Measurements from ENCODE around the gene ST8SIA1.

Gene ST8SIA1

DNA sequence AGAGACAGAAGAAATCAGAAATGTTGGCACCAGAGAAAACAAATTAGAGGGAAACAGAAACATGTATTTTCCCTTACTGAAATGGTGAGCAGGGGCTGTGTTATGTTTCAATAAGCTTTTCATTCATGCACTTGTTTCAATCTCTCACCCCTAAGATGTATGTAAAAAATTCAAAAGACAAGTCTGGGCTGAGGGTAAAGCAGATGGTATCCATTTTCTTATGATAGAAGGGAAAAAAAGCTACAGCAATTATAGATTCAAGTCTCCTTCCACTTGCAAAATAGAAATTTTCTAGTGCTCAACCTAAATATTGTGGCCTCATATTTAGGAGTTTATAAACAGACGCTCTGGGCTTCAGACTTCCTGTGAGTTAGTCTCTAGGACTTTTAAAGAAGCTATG, 138.3 kb downstream of the ST8SIA1 start:
- ChIA-PET CTCF (interaction anchor here (0.7 to 1.5 kb wide), 2 partner anchors 22 to 72 kb away, joined by 3 read pairs; no protein-coding TSS in a partner anchor), POLR2A (no interaction called here)

DNA sequence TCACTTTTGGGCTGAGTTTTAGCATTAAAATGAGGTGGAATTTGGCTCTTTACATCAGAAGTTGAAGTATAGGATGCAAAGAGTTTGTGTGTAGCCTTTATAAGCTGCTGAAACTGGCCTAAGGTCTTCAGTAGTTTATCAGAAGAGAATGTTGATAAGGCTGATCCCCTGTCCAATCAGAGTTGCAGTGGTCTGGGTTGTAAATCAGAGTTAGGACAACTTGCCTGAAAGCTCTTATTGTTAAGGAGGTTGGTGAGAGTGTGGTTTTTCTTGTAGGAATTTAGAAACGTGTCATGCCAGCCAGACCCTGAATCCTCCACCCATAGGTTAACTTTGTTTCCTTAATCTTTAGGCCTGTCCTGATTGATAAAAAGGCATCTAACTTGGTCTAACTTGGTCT, 143.5 kb downstream of the ST8SIA1 start:
- H3K27ac ChIP-seq (ENCODE audit: insufficient read depth in 1 of 2, low read depth in 1 of 2, low read length in 2 of 2, poor library complexity in 1 of 2, severe bottlenecking in 2 of 2) = no peak overlapping the region
- H3K9me3 ChIP-seq (ENCODE audit: control extremely low read depth in 1 of 5, control insufficient read depth in 4 of 5, insufficient read depth in 2 of 5, low read depth in 1 of 5, low read length in 4 of 5) = no peaks in the 10 kb centered on the region
- CTCF ChIA-PET = no interaction called here
- H3K36me3 ChIP-seq (ENCODE audit: control insufficient read depth in 4 of 4, insufficient read depth in 4 of 4, low read length in 3 of 4) = no peaks in the 10 kb centered on the region
- DNase-seq = no peak
- POLR2A ChIA-PET = no interaction called here
- no peaks in the 10 kb centered on the region for H3K4me1 ChIP-seq (ENCODE audit: control extremely low read depth in 1 of 4, control insufficient read depth in 4 of 4, insufficient read depth in 4 of 4, low read length in 3 of 4)
- no peaks in the 10 kb centered on the region for H3K27me3 ChIP-seq (replicated peaks in 2 of 5; ENCODE audit: control insufficient read depth in 4 of 5, insufficient read depth in 5 of 5, low read length in 4 of 5)
- H3K4me3 ChIP-seq (ENCODE audit: control insufficient read depth in 1 of 7, extremely low read depth in 1 of 7, insufficient read depth in 4 of 7, low read depth in 2 of 7, low read length in 6 of 7) = no peak overlapping the region
- no CpG with 5 or more reads among the region's 1 CpG for WGBS (ENCODE audit: insufficient coverage)

More for the DNA sequence above, 138.3 kb downstream of the ST8SIA1 start:
- DNase-seq = no peak
- WGBS (ENCODE audit: insufficient coverage) = no CpG with 5 or more reads among the region's 1 CpG
- Histone ChIP-seq H3K36me3 (ENCODE audit: control insufficient read depth in 4 of 4, insufficient read depth in 4 of 4, low read length in 3 of 4) (no peaks in the 10 kb centered on the region), H3K4me1 (ENCODE audit: control extremely low read depth in 1 of 4, control insufficient read depth in 4 of 4, insufficient read depth in 4 of 4, low read length in 3 of 4) (no peaks in the 10 kb centered on the region), H3K4me3 (ENCODE audit: control insufficient read depth in 1 of 7, extremely low read depth in 1 of 7, insufficient read depth in 4 of 7, low read depth in 2 of 7, low read length in 6 of 7) (no peak overlapping the region), H3K27ac (ENCODE audit: insufficient read depth in 1 of 2, low read depth in 1 of 2, low read length in 2 of 2, poor library complexity in 1 of 2, severe bottlenecking in 2 of 2) (no peak overlapping the region), H3K9me3 (ENCODE audit: control extremely low read depth in 1 of 5, control insufficient read depth in 4 of 5, insufficient read depth in 2 of 5, low read depth in 1 of 5, low read length in 4 of 5) (no peaks in the 10 kb centered on the region), H3K27me3 (replicated peaks in 2 of 5; ENCODE audit: control insufficient read depth in 4 of 5, insufficient read depth in 5 of 5, low read length in 4 of 5) (no peaks in the 10 kb centered on the region)

DNA sequence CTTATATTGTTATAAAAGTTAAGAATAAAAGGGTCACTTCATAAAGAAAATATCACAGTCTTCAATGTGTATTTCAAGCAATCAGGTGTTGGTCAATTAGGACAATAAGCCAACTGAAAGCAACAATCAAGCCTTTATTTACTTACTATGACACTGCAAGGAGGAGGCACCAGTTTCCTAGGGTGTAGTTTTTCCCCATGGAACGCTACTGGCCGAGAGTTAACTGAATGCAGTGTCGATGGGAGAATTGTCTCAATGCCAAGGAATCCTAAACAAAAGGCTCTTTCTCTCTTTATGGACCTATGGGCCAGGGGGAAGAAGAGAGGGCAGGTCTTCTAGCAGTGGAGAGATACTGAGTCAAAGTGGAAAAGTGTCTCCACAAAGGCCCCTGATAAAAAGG, 146.1 kb downstream of the ST8SIA1 start:
- Histone ChIP-seq H3K9me3 (ENCODE audit: control extremely low read depth in 1 of 5, control insufficient read depth in 4 of 5, insufficient read depth in 2 of 5, low read depth in 1 of 5, low read length in 4 of 5) (no peaks in the 10 kb centered on the region), H3K4me3 (ENCODE audit: control insufficient read depth in 1 of 7, extremely low read depth in 1 of 7, insufficient read depth in 4 of 7, low read depth in 2 of 7, low read length in 6 of 7) (no peak overlapping the region), H3K4me1 (ENCODE audit: control extremely low read depth in 1 of 4, control insufficient read depth in 4 of 4, insufficient read depth in 4 of 4, low read length in 3 of 4) (no peaks in the 10 kb centered on the region), H3K27me3 (replicated peaks in 2 of 5; ENCODE audit: control insufficient read depth in 4 of 5, insufficient read depth in 5 of 5, low read length in 4 of 5) (no peaks in the 10 kb centered on the region), H3K27ac (ENCODE audit: insufficient read depth in 1 of 2, low read depth in 1 of 2, low read length in 2 of 2, poor library complexity in 1 of 2, severe bottlenecking in 2 of 2) (no peak overlapping the region), H3K36me3 (ENCODE audit: control insufficient read depth in 4 of 4, insufficient read depth in 4 of 4, low read length in 3 of 4) (no peaks in the 10 kb centered on the region)
- no peak for DNase-seq
- ChIA-PET POLR2A (no interaction called here), CTCF (no interaction called here)
- no CpG with 5 or more reads among the region's 3 CpGs for WGBS (ENCODE audit: insufficient coverage)

DNA sequence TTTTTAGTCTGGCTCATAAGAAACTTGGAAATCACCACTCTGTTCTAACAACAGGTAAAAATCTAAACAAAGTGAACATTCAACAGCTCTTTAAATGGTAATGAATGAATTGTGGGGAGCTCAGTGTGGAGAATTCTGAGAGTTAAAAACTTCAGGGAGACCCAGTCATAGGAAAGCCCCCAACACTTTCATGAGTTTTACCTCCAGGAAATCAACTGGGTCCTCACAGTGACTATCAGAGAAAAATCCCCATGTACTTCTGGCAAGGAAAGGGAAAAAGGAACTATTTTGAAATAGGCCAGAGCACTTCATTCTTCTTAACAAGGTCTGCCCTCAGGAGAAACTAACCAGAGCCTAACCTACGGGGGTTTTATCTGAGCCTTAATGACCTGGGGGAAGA, 153.8 kb downstream of the ST8SIA1 start:
- WGBS (ENCODE audit: insufficient coverage) = no CpG with 5 or more reads among the region's 1 CpG
- no peak for DNase-seq
- CTCF ChIA-PET = interaction anchor here (0.7 to 1.5 kb wide), 2 partner anchors 155 to 263 kb away, joined by 3 to 5 read pairs; no protein-coding TSS in a partner anchor
- Histone ChIP-seq H3K9me3 (ENCODE audit: control extremely low read depth in 1 of 5, control insufficient read depth in 4 of 5, insufficient read depth in 2 of 5, low read depth in 1 of 5, low read length in 4 of 5) (no peaks in the 10 kb centered on the region), H3K36me3 (ENCODE audit: control insufficient read depth in 4 of 4, insufficient read depth in 4 of 4, low read length in 3 of 4) (no peaks in the 10 kb centered on the region), H3K4me3 (ENCODE audit: control insufficient read depth in 1 of 7, extremely low read depth in 1 of 7, insufficient read depth in 4 of 7, low read depth in 2 of 7, low read length in 6 of 7) (no peak overlapping the region), H3K4me1 (ENCODE audit: control extremely low read depth in 1 of 4, control insufficient read depth in 4 of 4, insufficient read depth in 4 of 4, low read length in 3 of 4) (no peaks in the 10 kb centered on the region), H3K27ac (ENCODE audit: insufficient read depth in 1 of 2, low read depth in 1 of 2, low read length in 2 of 2, poor library complexity in 1 of 2, severe bottlenecking in 2 of 2) (no peak overlapping the region), H3K27me3 (replicated peaks in 2 of 5; ENCODE audit: control insufficient read depth in 4 of 5, insufficient read depth in 5 of 5, low read length in 4 of 5) (no peaks in the 10 kb centered on the region)
- POLR2A ChIA-PET = no interaction called here

DNA sequence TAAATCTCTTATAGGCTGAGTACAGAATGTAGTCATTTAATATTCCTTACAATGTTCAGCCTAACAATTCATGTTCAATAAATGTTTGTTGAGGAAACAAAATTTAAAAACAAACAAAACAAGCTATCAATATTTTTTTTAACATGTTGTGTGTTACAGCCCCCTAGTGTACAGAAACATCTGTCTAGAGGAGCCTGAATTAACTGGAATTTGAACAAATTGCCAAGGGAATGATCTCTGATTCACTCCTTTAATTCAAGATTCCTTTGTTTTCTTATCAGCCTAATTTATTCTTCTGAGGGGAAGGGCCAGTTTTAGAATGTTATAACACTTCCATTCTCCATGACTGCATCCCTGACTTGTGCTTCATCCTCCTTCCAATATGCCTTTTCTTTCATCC, 161.3 kb downstream of the ST8SIA1 start:
- Histone ChIP-seq H3K9me3 (ENCODE audit: control extremely low read depth in 1 of 5, control insufficient read depth in 4 of 5, insufficient read depth in 2 of 5, low read depth in 1 of 5, low read length in 4 of 5) (no peaks in the 10 kb centered on the region), H3K36me3 (ENCODE audit: control insufficient read depth in 4 of 4, insufficient read depth in 4 of 4, low read length in 3 of 4) (no peaks in the 10 kb centered on the region), H3K27ac (ENCODE audit: insufficient read depth in 1 of 2, low read depth in 1 of 2, low read length in 2 of 2, poor library complexity in 1 of 2, severe bottlenecking in 2 of 2) (no peak overlapping the region), H3K4me1 (ENCODE audit: control extremely low read depth in 1 of 4, control insufficient read depth in 4 of 4, insufficient read depth in 4 of 4, low read length in 3 of 4) (peaks cover 0 to 8% (median 0%) of the 10 kb centered on the region in 4 experiments), H3K4me3 (ENCODE audit: control insufficient read depth in 1 of 7, extremely low read depth in 1 of 7, insufficient read depth in 4 of 7, low read depth in 2 of 7, low read length in 6 of 7) (no peak overlapping the region), H3K27me3 (replicated peaks in 2 of 5; ENCODE audit: control insufficient read depth in 4 of 5, insufficient read depth in 5 of 5, low read length in 4 of 5) (no peaks in the 10 kb centered on the region)
- CTCF ChIA-PET = interaction anchor here (0.5 to 1.9 kb wide), 2 partner anchors 72 to 182 kb away, joined by 3 to 4 read pairs; no protein-coding TSS in a partner anchor
- POLR2A ChIA-PET = no interaction called here
- no peak for DNase-seq

DNA sequence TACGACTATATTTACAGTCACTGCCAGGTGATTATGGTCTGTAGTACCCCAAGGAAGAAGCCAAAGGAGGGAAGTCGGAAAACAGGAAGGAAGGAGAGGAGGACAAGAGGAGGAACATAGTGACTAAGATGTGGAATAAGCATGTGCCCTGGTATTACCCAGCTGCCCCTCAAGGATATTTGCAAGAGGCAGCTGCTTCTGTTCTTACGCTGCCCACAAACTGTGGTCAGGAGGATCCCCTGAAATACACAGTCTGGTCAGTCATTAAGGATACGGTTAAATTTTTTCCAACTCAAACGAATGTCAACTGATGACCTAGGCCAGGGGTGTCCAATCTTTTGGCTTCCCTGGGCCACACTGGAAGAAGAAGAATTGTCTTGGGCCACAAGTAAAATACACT, 162.0 kb downstream of the ST8SIA1 start:
- ChIA-PET CTCF (interaction anchor here (0.5 to 1.9 kb wide), 2 partner anchors 71 to 181 kb away, joined by 3 to 4 read pairs; no protein-coding TSS in a partner anchor), POLR2A (no interaction called here)
- no peaks in the 10 kb centered on the region for H3K36me3 ChIP-seq (ENCODE audit: control insufficient read depth in 4 of 4, insufficient read depth in 4 of 4, low read length in 3 of 4)
- no peak overlapping the region for H3K4me3 ChIP-seq (ENCODE audit: control insufficient read depth in 1 of 7, extremely low read depth in 1 of 7, insufficient read depth in 4 of 7, low read depth in 2 of 7, low read length in 6 of 7)
- no peak for DNase-seq
- H3K4me1 ChIP-seq (ENCODE audit: control extremely low read depth in 1 of 4, control insufficient read depth in 4 of 4, insufficient read depth in 4 of 4, low read length in 3 of 4) = peaks cover 0 to 8% (median 0%) of the 10 kb centered on the region in 4 experiments
- 83% methylated on average over 5 of the region's 5 CpGs for WGBS (ENCODE audit: insufficient coverage)
- no peaks in the 10 kb centered on the region for H3K9me3 ChIP-seq (ENCODE audit: control extremely low read depth in 1 of 5, control insufficient read depth in 4 of 5, insufficient read depth in 2 of 5, low read depth in 1 of 5, low read length in 4 of 5)
- no peaks in the 10 kb centered on the region for H3K27me3 ChIP-seq (replicated peaks in 2 of 5; ENCODE audit: control insufficient read depth in 4 of 5, insufficient read depth in 5 of 5, low read length in 4 of 5)
- H3K27ac ChIP-seq (ENCODE audit: insufficient read depth in 1 of 2, low read depth in 1 of 2, low read length in 2 of 2, poor library complexity in 1 of 2, severe bottlenecking in 2 of 2) = no peak overlapping the region

DNA sequence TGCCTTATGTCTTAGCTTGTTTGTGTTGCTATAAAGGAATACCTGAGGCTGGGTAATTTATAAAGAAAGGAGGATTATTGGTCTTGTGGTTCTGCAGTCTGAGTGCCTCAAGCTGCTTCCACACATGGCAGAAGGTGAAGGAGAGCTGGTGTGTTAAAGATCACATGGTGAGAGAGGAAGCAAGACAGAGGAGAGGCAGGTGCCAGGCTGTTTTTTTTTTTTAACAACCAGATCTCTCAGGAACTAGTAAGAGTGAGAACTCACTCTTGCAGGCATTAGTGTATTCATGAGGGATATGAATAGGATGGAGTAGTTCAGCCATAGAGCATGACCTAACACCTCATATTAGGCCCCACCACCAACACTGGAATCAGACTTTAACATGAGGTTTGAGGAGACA, 165.1 kb downstream of the ST8SIA1 start:
- Histone ChIP-seq H3K27me3 (replicated peaks in 2 of 5; ENCODE audit: control insufficient read depth in 4 of 5, insufficient read depth in 5 of 5, low read length in 4 of 5) (no peaks in the 10 kb centered on the region), H3K27ac (ENCODE audit: insufficient read depth in 1 of 2, low read depth in 1 of 2, low read length in 2 of 2, poor library complexity in 1 of 2, severe bottlenecking in 2 of 2) (no peak overlapping the region), H3K4me1 (ENCODE audit: control extremely low read depth in 1 of 4, control insufficient read depth in 4 of 4, insufficient read depth in 4 of 4, low read length in 3 of 4) (peaks cover 0 to 17% (median 1%) of the 10 kb centered on the region in 4 experiments), H3K36me3 (ENCODE audit: control insufficient read depth in 4 of 4, insufficient read depth in 4 of 4, low read length in 3 of 4) (no peaks in the 10 kb centered on the region), H3K9me3 (ENCODE audit: control extremely low read depth in 1 of 5, control insufficient read depth in 4 of 5, insufficient read depth in 2 of 5, low read depth in 1 of 5, low read length in 4 of 5) (no peaks in the 10 kb centered on the region), H3K4me3 (ENCODE audit: control insufficient read depth in 1 of 7, extremely low read depth in 1 of 7, insufficient read depth in 4 of 7, low read depth in 2 of 7, low read length in 6 of 7) (no peak overlapping the region)
- ChIA-PET POLR2A (no interaction called here), CTCF (no interaction called here)
- DNase-seq = no peak
